ENCODE measurements around the gene LRRN2. TPM values are rescaled to one million over a fixed set of nuclear protein-coding genes. Genes with fewer than 3 reads are reported as not detected.

Gene LRRN2
- total RNA-seq, 1 experiment from 2014 or later = 5.3 TPM

- POLR2A ChIA-PET = interaction anchor here (1.4 kb wide), 1 partner anchor 111 kb away, joined by 3 read pairs; no protein-coding TSS in a partner anchor
- Mint-ChIP-seq H3K27me3 (ENCODE audit: low read depth) (peaks cover 51% of the 10 kb centered on the region), H3K36me3 (no peaks in the 10 kb centered on the region), H3K4me3 (peak overlapping the region; percentile 81), H3K9me3 (no peaks in the 10 kb centered on the region), H3K27ac (no peak overlapping the region), H3K4me1 (peaks cover 28% of the 10 kb centered on the region)
- ATAC-seq (no peak), DNase-seq (ENCODE audit: low spot score) (no peak)
- CTCF ChIA-PET = interaction anchor here (0.6 to 6.1 kb wide), 18 partner anchors 9 to 1337 kb away, joined by 3 to 40 read pairs (median 5); partner anchors contain the start of gene MDM4
- TF ChIP-seq SP1 (CRISPR knock-in tag; conservative IDR thresholded peaks at IDR 0.05) (no peak), USF1 (CRISPR knock-in tag; IDR thresholded peaks at IDR 0.05) (no peak), ZSCAN18 (CRISPR knock-in tag; IDR thresholded peaks at IDR 0.05) (no peak), CBFB (CRISPR knock-in tag; IDR thresholded peaks at IDR 0.05; ENCODE audit: low read depth) (no peak), EMX1 (CRISPR knock-in tag; IDR thresholded peaks at IDR 0.05) (no peak), ZNF671 (CRISPR knock-in tag; IDR thresholded peaks at IDR 0.05) (no peak), RELA (CRISPR knock-in tag; IDR thresholded peaks at IDR 0.05; ENCODE audit: borderline replicate concordance) (no peak), ATF1 (CRISPR knock-in tag; IDR thresholded peaks at IDR 0.05) (no peak), E2F5 (CRISPR knock-in tag; IDR thresholded peaks at IDR 0.05) (no peak), ZNF138 (CRISPR knock-in tag; conservative IDR thresholded peaks at IDR 0.05) (no peak), CREB1 (CRISPR knock-in tag; IDR thresholded peaks at IDR 0.05) (no peak), JUN (CRISPR knock-in tag; IDR thresholded peaks at IDR 0.05) (no peak), KAT7 (CRISPR knock-in tag; IDR thresholded peaks at IDR 0.05; ENCODE audit: borderline replicate concordance) (no peak), NR2C2 (CRISPR knock-in tag; IDR thresholded peaks at IDR 0.05) (no peak), FOXP4 (CRISPR knock-in tag; IDR thresholded peaks at IDR 0.05) (no peak), ATF3 (CRISPR knock-in tag; conservative IDR thresholded peaks at IDR 0.05) (no peak)
- TF ChIP-seq, protein P1, sequence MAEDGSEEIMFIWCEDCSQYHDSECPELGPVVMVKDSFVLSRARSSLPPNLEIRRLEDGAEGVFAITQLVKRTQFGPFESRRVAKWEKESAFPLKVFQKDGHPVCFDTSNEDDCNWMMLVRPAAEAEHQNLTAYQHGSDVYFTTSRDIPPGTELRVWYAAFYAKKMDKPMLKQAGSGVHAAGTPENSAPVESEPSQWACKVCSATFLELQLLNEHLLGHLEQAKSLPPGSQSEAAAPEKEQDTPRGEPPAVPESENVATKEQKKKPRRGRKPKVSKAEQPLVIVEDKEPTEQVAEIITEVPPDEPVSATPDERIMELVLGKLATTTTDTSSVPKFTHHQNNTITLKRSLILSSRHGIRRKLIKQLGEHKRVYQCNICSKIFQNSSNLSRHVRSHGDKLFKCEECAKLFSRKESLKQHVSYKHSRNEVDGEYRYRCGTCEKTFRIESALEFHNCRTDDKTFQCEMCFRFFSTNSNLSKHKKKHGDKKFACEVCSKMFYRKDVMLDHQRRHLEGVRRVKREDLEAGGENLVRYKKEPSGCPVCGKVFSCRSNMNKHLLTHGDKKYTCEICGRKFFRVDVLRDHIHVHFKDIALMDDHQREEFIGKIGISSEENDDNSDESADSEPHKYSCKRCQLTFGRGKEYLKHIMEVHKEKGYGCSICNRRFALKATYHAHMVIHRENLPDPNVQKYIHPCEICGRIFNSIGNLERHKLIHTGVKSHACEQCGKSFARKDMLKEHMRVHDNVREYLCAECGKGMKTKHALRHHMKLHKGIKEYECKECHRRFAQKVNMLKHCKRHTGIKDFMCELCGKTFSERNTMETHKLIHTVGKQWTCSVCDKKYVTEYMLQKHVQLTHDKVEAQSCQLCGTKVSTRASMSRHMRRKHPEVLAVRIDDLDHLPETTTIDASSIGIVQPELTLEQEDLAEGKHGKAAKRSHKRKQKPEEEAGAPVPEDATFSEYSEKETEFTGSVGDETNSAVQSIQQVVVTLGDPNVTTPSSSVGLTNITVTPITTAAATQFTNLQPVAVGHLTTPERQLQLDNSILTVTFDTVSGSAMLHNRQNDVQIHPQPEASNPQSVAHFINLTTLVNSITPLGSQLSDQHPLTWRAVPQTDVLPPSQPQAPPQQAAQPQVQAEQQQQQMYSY (CRISPR knock-in tag; IDR thresholded peaks at IDR 0.05) = no peak
- TF ChIP-seq, protein P2, sequence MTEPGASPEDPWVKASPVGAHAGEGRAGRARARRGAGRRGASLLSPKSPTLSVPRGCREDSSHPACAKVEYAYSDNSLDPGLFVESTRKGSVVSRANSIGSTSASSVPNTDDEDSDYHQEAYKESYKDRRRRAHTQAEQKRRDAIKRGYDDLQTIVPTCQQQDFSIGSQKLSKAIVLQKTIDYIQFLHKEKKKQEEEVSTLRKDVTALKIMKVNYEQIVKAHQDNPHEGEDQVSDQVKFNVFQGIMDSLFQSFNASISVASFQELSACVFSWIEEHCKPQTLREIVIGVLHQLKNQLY (CRISPR knock-in tag; IDR thresholded peaks at IDR 0.05) = no peak
Observed at GRCh38 chr1:204683284-204684205, 2.0 kb downstream of the LRRN2 start.

All from WTC11 (cell line).